Endothelial cell of umbilical vein (primary cell): ENCODE results near the gene ADIPOR2. TPM values are rescaled to one million over a fixed set of nuclear protein-coding genes. Genes with fewer than 3 reads are reported as not detected.

Experiments used
- BruUV-seq: library from RNA; stranded (reverse); fragments of 400-500 nt; replicated peaks from 2 replicates; lab custom pipeline; 2021; lab: Mats Ljungman, UMichigan
- CTCF ChIA-PET: fragments of 300-600, 350-600 bp; sonication (Branson Sonifier 250); formaldehyde crosslinking; loops from one replicate; lab custom pipeline; 2021; ENCODE audit warnings: antibody characterized with exemption, inconsistent platforms; lab: Charles Lee
- POLR2A ChIA-PET: fragments of 300-600, 350-600 bp; sonication (Branson Sonifier 250); formaldehyde crosslinking; loops from one replicate; lab custom pipeline; 2021; ENCODE audit warnings: antibody characterized with exemption, inconsistent platforms; lab: Charles Lee
- DNase-seq: peaks from one replicate; pipeline ENCODE4 v3.0.0-alpha.2; 2011; ENCODE audit warnings: low read depth, low spot score
- FAIRE-seq: peaks from 2 replicates; lab custom pipeline; 2011; peaks lifted over from hg19 to GRCh38; lab: Jason Lieb, UNC
- H2AFZ ChIP-seq: 2 replicates; pipeline ENCODE4 v1.6.0; 2012; ENCODE audit warnings: low read depth, low read length, control low read depth, inconsistent platforms
- H3K27ac ChIP-seq: 2 replicates; pipeline ENCODE4 v1.5.1; 2011; ENCODE audit warnings: low read depth, mild to moderate bottlenecking, control low read depth, low read length, moderate library complexity; ENCODE audit not compliant: insufficient read depth
- H3K27me3 ChIP-seq, 2 experiments: 2 replicates each; pipeline versions ENCODE4 v1.6.0 to v1.6.1; 2011; ENCODE audit warnings: low read length in 2 of 2, mixed read lengths in 1 of 2; ENCODE audit not compliant: control insufficient read depth in 2 of 2, insufficient read depth in 2 of 2
- H3K36me3 ChIP-seq, 2 experiments: 2 replicates in 1 of 2; 3 replicates in 1 of 2; pipeline ENCODE4 v1.5.1; 2011; ENCODE audit warnings: low read length in 2 of 2, mild to moderate bottlenecking in 1 of 2, moderate library complexity in 1 of 2; ENCODE audit not compliant: control insufficient read depth in 2 of 2, insufficient read depth in 2 of 2; ENCODE audit errors: extremely low read depth in 1 of 2
- H3K4me1 ChIP-seq: 3 replicates; pipeline ENCODE4 v1.5.1; 2011; ENCODE audit warnings: mild to moderate bottlenecking, low read length; ENCODE audit not compliant: control insufficient read depth, insufficient read depth; ENCODE audit errors: extremely low read depth
- H3K4me2 ChIP-seq: 2 replicates; pipeline ENCODE4 v1.6.1; 2011; ENCODE audit warnings: low read length, control low read depth, mixed read lengths; ENCODE audit not compliant: insufficient read depth
- H3K4me3 ChIP-seq, 3 experiments: fragments of 200-600 bp in 1 of 3; sonication (generic), shearing (Covaris generic) in 1 of 3; replicated peaks in 1 of 3; 2 replicates each; pipeline ENCODE4 v1.5.1; 2011 to 2016; ENCODE audit warnings: control low read depth in 3 of 3, low read length in 3 of 3, mild to moderate bottlenecking in 2 of 3, inconsistent platforms in 1 of 3, low read depth in 1 of 3, moderate library complexity in 1 of 3; ENCODE audit not compliant: insufficient read depth in 1 of 3
- H3K79me2 ChIP-seq: 2 replicates; pipeline ENCODE4 v1.6.0; 2012; ENCODE audit warnings: low read length, inconsistent platforms; ENCODE audit not compliant: control insufficient read depth, insufficient read depth
- H3K9ac ChIP-seq: replicated peaks from 2 replicates; pipeline ENCODE3; 2011; ENCODE audit warnings: low read length, control low read depth; ENCODE audit not compliant: insufficient read depth; ENCODE audit errors: extremely low read depth
- H3K9me1 ChIP-seq: replicated peaks from 3 replicates; pipeline ENCODE4 v1.6.0; 2011; ENCODE audit warnings: mild to moderate bottlenecking, low read length; ENCODE audit not compliant: control insufficient read depth, insufficient read depth; ENCODE audit errors: extremely low read depth
- H3K9me3 ChIP-seq: replicated peaks from 2 replicates; pipeline ENCODE4 v1.5.1; 2012; ENCODE audit warnings: low read length, inconsistent platforms; ENCODE audit not compliant: control insufficient read depth, insufficient read depth
- H4K20me1 ChIP-seq: replicated peaks from 2 replicates; pipeline ENCODE3; 2011; ENCODE audit warnings: mild to moderate bottlenecking, low read length; ENCODE audit not compliant: control insufficient read depth, insufficient read depth; ENCODE audit errors: extremely low read depth
- EZH2 ChIP-seq: IDR thresholded peaks from 2 replicates; pipeline ENCODE4 v1.6.1; 2012; ENCODE audit warnings: borderline replicate concordance, low read depth, mild to moderate bottlenecking, moderate library complexity, low read length, inconsistent platforms; ENCODE audit not compliant: severe bottlenecking
- FOS ChIP-seq: IDR thresholded peaks from 2 replicates; pipeline ENCODE4 v1.6.1; 2011; ENCODE audit warnings: mild to moderate bottlenecking, low read length, moderate library complexity, borderline replicate concordance; ENCODE audit not compliant: insufficient read depth
- GATA2 ChIP-seq: IDR thresholded peaks from 2 replicates; pipeline ENCODE4 v1.7.0; 2011; ENCODE audit warnings: low read depth, mild to moderate bottlenecking, moderate library complexity, mixed read lengths, low read length; ENCODE audit not compliant: insufficient read length, insufficient read depth
- JUN ChIP-seq: IDR thresholded peaks from 2 replicates; pipeline ENCODE4 v1.6.1; 2011; ENCODE audit warnings: borderline replicate concordance, low read depth; ENCODE audit not compliant: insufficient read length, insufficient read depth
- MAX ChIP-seq: IDR thresholded peaks from 2 replicates; pipeline ENCODE4 v1.6.1; 2011; ENCODE audit not compliant: insufficient read depth, insufficient read length
- MYC ChIP-seq: IDR thresholded peaks from one replicate; pipeline ENCODE4 v1.6.1; 2011; ENCODE audit warnings: mild to moderate bottlenecking, low read depth, low read length
- POLR2A ChIP-seq: IDR thresholded peaks from 2 replicates; pipeline ENCODE4 v1.6.1; 2012; ENCODE audit warnings: low read depth, mild to moderate bottlenecking, control low read depth, low read length
- POLR2AphosphoS5 ChIP-seq: IDR thresholded peaks from 2 replicates; pipeline ENCODE4 v1.6.1; 2012; ENCODE audit warnings: low read depth, mild to moderate bottlenecking, control low read depth, low read length, moderate library complexity; ENCODE audit not compliant: insufficient read depth
- dilution Hi-C: fragments of 300-500 bp; cut with MboI; formaldehyde crosslinking; loops from one replicate; pipeline ENCODE4 v1.15.0; 2019; ENCODE audit warnings: low sequenced_read_pairs; ENCODE audit not compliant: extremely low pct_ligation_motif_present
- intact Hi-C: fragments of 100-400 bp; cut with micrococcal nuclease; formaldehyde crosslinking; loops from one replicate; pipeline ENCODE4 v1.10.0; 2022
- polyA plus RNA-seq, 4 experiments: library from polyadenylated mRNA; depleted of rRNA in 3 of 4; stranded (reverse) in 3 of 4; unstranded in 1 of 4; fragments of >200 nt; gene quantifications; 2 replicates each; pipeline versions ENCODE4 v1.2.1 to v1.2.3, GENCODE V29; 2011 to 2012; ENCODE audit warnings: missing spikeins in 1 of 4
- total RNA-seq: library from RNA; stranded (reverse); gene quantifications from 2 replicates; pipeline ENCODE4 v1.2.3, GENCODE V29; 2021
- TF ChIP-seq, protein P1 (sequence below), 2 donors: IDR thresholded peaks; 1 replicate in 1 of 2; 2 replicates in 1 of 2; pipeline ENCODE4 v1.5.1; 2011; ENCODE audit warnings: low read length in 2 of 2, mild to moderate bottlenecking in 2 of 2, moderate library complexity in 2 of 2, control low read depth in 1 of 2, inconsistent platforms in 1 of 2, low read depth in 1 of 2; ENCODE audit not compliant: insufficient read depth in 1 of 2; ENCODE audit errors: extremely low read depth in 1 of 2

The ADIPOR2 gene
- total and polyA plus RNA-seq, 2 donors (not counting 3 experiments of a cell fraction or from before 2014, with no cell fraction given): 22.5 to 57.3 TPM

- peaks cover 12% of the 10 kb centered on the region for H3K4me1 ChIP-seq
- FAIRE-seq: no peak
- no peaks in the 10 kb centered on the region for H3K79me2 ChIP-seq
- DNase-seq: no peak
- no peaks in the 10 kb centered on the region for H4K20me1 ChIP-seq
- H3K27ac ChIP-seq: no peak overlapping the region
- no peak overlapping the region for H2AFZ ChIP-seq
- H3K36me3 ChIP-seq: peaks cover 0 to 1% of the 10 kb centered on the region in 2 experiments
- no peaks in the 10 kb centered on the region for H3K9me3 ChIP-seq
- H3K9ac ChIP-seq: no peak overlapping the region
- ChIA-PET CTCF (interaction anchor here (0.5 to 8.1 kb wide), 9 partner anchors 17 to 658 kb away, joined by 3 to 840 read pairs (median 15); no protein-coding TSS in a partner anchor), POLR2A (interaction anchor here (0.6 kb wide), 1 partner anchor 273 kb away, joined by 3 read pairs; no protein-coding TSS in a partner anchor)
- H3K9me1 ChIP-seq: no peaks in the 10 kb centered on the region
- intact Hi-C loops (no loop called here), dilution Hi-C loops (no loop called here)
- BruUV-seq: no TSS peak
- H3K4me2 ChIP-seq: no peak overlapping the region
- TF ChIP-seq MAX: no peak
- no peak for TF ChIP-seq POLR2AphosphoS5
- TF ChIP-seq JUN: no peak
- no peak for TF ChIP-seq POLR2A
- TF ChIP-seq MYC: no peak
- no peak for TF ChIP-seq FOS
- TF ChIP-seq GATA2: no peak
- no peak overlapping the region for H3K4me3 ChIP-seq
- H3K27me3 ChIP-seq: no peaks in the 10 kb centered on the region
These were observed 101.5 kb downstream of the ADIPOR2 start for GRCh38 chr12:1792406-1792805.

- TF ChIP-seq MYC (no peak), POLR2A (no peak), POLR2AphosphoS5 (no peak), GATA2 (no peak), JUN (no peak), EZH2 (no peak), MAX (no peak), FOS (no peak)
- TF ChIP-seq, protein P1, sequence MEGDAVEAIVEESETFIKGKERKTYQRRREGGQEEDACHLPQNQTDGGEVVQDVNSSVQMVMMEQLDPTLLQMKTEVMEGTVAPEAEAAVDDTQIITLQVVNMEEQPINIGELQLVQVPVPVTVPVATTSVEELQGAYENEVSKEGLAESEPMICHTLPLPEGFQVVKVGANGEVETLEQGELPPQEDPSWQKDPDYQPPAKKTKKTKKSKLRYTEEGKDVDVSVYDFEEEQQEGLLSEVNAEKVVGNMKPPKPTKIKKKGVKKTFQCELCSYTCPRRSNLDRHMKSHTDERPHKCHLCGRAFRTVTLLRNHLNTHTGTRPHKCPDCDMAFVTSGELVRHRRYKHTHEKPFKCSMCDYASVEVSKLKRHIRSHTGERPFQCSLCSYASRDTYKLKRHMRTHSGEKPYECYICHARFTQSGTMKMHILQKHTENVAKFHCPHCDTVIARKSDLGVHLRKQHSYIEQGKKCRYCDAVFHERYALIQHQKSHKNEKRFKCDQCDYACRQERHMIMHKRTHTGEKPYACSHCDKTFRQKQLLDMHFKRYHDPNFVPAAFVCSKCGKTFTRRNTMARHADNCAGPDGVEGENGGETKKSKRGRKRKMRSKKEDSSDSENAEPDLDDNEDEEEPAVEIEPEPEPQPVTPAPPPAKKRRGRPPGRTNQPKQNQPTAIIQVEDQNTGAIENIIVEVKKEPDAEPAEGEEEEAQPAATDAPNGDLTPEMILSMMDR (IDR thresholded peaks at IDR 0.05; ENCODE audit: extremely low read depth in 1 of 2, insufficient read depth in 1 of 2, low read depth in 1 of 2, low read length in 2 of 2): no peak
- Histone ChIP-seq H3K79me2 (no peaks in the 10 kb centered on the region), H3K4me3 (no peak overlapping the region), H3K4me2 (no peak overlapping the region), H3K27ac (no peak overlapping the region), H3K9me1 (no peaks in the 10 kb centered on the region), H3K36me3 (no peaks in the 10 kb centered on the region), H2AFZ (no peak overlapping the region), H3K4me1 (peaks cover 12% of the 10 kb centered on the region), H3K9me3 (no peaks in the 10 kb centered on the region), H3K9ac (no peak overlapping the region), H4K20me1 (no peaks in the 10 kb centered on the region), H3K27me3 (no peaks in the 10 kb centered on the region)
- intact Hi-C loops: no loop called here
- no TSS peak for BruUV-seq
- no peak for DNase-seq
- CTCF ChIA-PET: interaction anchor here (1.3 to 8.1 kb wide), 4 partner anchors 141 to 491 kb away, joined by 3 to 840 read pairs (median 206); no protein-coding TSS in a partner anchor
- POLR2A ChIA-PET: no interaction called here
- dilution Hi-C loops: no loop called here
- no peak for FAIRE-seq
These were observed 102.7 kb downstream of the ADIPOR2 start for GRCh38 chr12:1793426-1794210.
